CD4-positive, alpha-beta T cell treated with Interferon alpha-2 for 1 hour (primary cell): Measurements from ENCODE around the gene COMTD1.

Experiments
- DNase-seq, 2 donors: peaks; one replicate each; pipeline ENCODE4 v3.0.0-alpha.2; 2020 to 2022

The COMTD1 gene

DNA sequence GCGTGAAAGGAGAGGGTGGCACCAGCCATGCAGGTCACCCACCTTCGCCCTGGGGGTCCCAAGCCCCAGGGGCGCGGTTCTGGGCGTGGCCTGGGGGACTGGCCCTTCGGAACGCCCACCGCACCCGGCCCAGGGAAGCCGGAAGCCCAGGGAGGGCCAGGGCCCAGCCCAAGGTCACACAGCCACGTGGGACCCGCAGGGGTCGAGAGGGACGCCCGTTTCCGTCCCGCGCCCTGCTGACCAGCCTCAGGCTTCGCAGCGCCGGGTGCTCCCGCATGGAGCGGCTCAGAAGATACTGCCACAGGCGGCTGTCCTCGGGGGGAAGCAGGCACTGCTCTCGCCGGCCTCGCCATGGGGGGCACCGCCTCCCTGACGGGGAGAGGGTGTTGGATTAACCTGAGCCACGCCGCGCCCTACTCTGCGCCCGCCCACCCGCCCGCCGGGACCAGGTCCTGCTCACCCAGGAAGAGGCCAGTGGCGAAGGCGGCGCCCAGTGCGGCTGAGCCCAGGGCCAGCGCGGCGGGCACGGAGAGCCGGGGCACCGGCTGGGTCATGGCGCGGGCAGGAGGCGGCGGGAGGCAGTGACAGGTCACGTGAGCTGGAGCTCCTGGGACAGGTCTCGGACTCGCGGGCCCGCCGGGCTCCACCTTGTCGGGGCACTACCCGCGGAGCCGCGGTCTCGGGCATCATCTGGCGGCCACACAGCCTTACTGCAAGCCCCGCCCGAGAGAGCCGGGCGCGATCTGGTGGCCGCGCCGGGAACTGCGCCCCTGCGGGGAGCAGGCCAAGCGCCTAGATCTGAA is at the start of gene COMTD1:
Gene COMTD1 (minus strand): TSS at position 583 of the 803 bp plus-strand sequence. CDS start 29 bp downstream, at position 554.
- DNase-seq, result peak; percentile 91 to 95

DNA sequence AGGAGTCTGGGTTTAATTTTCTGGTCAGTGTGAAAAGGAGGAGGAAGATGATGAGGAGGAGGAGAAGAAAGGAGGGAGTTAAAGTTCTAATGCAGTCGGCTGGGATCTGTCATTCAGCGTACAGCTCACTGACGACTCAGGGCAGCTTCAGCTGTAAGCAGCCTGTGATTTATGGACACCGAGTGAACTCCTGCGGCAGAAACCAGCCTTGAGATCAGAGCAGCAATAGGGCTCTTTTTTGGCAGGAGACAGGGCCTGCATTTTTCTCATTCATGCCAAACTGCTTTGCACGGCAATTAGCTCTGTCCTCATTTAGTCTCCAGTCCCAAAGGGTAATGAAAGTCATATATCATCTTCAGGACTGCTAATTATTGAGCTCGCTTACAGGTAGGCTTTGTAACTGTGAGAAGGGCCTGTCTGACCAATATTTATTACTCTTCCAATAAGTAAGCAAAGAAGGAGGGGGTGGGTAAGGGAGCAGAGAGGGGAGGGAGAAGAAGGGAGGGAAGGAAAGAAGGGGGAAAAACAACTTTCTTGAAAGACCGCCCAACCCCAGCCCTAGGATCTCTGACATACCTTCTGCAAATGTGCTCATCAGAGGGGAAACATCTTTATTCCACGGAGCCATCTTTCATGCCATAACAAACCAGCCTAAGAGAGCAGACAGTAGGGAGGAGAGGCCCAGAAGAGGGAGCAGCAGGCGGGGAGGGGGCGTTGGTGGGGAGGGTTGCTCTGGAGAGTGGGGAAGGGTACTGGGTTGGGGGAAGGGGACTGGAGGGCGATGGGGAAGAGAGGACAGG is 48.1 kb upstream of the COMTD1 start:
- no peak for DNase-seq

DNA sequence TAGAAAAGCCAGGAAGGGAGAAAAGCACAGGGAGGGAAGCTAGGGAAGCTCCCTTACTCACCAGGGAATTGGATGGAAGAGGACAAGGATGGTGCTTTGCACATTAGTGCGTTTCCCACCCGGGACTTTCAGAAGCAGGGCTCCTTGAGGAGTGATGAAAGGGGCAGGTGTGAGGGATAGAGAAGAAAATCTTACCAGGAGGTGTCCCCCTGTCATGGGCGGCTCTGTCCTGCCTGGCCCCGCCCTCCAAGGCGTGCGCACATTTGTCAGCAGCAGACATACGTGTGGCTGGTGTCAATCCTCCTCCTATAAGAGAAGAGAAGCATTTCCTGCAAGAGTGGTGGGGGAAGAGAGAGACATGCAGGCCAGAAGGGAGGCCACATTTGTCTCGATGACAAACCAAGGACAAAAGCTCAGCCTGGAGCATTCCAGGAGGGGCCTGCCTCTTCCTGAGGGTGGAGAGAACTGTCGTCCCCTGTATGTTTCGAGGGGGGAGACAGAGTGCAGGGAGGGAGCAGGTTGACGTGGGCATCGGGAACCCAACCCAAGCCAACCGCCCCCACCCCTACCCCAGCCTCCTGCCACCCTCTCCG is 47.4 kb upstream of the COMTD1 start:
- no peak for DNase-seq

- DNase-seq, result no peak
Measured at GRCh38 chr10:75281974-75282373, 46.2 kb upstream of the COMTD1 start.

- no peak for DNase-seq
Measured at GRCh38 chr10:75280236-75280635, 44.5 kb upstream of the COMTD1 start.

GRCh38 chr10:75276069-75276872 is 40.5 kb upstream of the COMTD1 start:
- no peak for DNase-seq

GRCh38 chr10:75272896-75273295 is 37.1 kb upstream of the COMTD1 start:
- no peak for DNase-seq

- no peak for DNase-seq
Measured at GRCh38 chr10:75272094-75272493, 36.3 kb upstream of the COMTD1 start.

GRCh38 chr10:75269605-75270004 is 33.8 kb upstream of the COMTD1 start:
- DNase-seq, result no peak

- no peak for DNase-seq
Measured at GRCh38 chr10:75266945-75267344, 31.2 kb upstream of the COMTD1 start.

DNA sequence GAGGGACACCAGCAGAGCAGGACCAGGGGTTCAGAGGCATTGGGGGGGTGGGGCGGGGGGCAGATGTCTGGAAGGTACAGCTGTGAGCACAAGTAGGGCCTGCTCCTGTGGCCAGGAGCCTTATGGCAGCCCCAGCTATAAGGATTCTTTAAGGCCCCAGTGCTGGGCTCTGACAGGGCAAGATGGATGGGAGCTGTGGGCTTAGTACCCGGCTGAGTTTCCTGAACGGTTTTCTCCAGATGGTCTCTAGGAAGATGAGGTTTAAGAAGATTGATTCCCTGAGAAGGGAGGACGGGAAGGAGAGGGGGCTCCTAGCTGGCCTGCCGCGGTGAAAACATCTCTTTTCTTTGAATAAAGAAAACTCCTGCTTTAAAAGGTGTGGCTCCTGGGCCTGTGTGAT is 30.1 kb upstream of the COMTD1 start:
- no peak for DNase-seq

DNA sequence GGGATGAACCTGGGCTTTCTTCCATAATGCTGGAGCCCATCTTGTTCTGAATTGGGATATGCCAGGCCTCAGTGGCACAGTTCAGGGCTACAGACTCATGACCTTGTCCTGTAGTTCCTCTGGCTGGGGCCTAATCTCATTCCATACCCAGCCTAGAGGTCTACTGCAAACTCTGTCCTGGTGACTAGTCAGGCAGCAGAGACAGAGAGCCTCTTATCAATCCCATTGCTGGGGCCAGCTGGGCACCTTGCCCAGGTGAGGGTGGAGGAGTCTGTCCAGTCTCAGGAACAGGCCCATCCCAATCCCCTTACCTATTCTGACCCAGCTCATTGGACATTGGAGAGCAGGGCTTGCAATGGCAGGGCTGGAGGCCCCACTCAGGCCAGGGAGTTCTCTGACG is 28.0 kb upstream of the COMTD1 start:
- DNase-seq, result no peak

- no peak for DNase-seq
Measured at GRCh38 chr10:75261813-75262705, 26.3 kb upstream of the COMTD1 start.

- DNase-seq, result no peak
Measured at GRCh38 chr10:75260990-75261389, 25.2 kb upstream of the COMTD1 start.

- no peak for DNase-seq
Measured at GRCh38 chr10:75254739-75255138, 19.0 kb upstream of the COMTD1 start.

GRCh38 chr10:75253281-75254220 is 17.8 kb upstream of the COMTD1 start:
- no peak for DNase-seq

DNA sequence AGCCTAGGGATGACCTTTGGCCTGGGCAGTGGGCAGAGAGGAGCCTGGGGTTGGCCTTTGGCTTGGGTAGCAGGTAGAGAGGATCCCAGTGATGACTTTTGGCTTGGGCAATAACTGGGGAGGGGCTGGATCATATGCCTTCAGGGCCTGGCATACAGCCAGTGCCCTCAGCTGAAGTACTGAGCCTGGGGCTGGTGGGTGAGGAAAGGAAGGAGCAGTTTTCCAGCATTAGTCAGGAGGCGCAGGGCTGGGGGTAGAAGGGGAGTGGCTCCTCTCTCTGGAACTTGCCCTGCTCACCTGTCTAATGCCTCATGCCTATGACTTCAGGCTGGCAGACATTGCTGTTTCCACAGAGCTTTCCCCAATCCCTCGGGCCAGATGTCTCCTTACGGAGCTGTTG is 15.2 kb upstream of the COMTD1 start:
- no peak for DNase-seq

DNA sequence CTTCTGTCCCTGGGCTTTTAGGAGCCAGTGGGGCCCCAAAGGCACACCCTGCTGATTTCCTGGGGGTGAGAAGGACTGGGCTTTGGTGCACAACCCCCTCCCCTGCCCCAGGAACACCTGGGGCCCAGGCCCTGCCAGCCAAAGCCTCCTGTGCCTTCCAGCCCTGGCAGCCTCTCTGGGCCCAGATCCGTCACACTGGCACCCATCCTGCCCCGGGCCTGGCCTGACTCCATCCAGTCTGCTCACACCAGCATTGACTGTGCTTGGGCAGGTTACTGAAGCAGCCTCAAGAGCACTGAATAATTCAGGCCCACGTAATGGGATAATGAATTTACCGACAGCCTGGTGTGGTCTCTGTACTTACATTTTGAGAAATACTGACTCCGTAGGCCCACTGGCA is 12.0 kb upstream of the COMTD1 start:
- DNase-seq, result no peak

DNA sequence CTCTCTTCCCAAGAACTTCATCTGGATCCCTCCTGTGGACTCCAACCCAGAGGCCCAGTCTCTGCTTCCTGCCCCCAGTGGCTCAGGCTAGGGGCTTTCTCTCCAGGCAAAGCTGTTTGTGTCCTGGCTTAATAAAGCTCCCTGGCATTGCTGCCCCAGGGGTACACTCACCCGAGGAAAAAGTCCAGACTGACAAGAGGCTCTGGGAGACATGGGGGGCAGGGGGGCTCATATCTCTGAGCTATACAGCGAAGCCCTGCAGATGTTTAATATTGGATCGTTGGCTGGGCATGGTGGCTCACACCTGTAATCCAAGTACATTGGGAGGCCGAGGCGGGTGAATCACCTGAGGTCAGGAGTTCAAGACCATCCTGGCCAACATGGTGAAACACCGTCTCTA is 10.7 kb upstream of the COMTD1 start:
- DNase-seq, result no peak

DNA sequence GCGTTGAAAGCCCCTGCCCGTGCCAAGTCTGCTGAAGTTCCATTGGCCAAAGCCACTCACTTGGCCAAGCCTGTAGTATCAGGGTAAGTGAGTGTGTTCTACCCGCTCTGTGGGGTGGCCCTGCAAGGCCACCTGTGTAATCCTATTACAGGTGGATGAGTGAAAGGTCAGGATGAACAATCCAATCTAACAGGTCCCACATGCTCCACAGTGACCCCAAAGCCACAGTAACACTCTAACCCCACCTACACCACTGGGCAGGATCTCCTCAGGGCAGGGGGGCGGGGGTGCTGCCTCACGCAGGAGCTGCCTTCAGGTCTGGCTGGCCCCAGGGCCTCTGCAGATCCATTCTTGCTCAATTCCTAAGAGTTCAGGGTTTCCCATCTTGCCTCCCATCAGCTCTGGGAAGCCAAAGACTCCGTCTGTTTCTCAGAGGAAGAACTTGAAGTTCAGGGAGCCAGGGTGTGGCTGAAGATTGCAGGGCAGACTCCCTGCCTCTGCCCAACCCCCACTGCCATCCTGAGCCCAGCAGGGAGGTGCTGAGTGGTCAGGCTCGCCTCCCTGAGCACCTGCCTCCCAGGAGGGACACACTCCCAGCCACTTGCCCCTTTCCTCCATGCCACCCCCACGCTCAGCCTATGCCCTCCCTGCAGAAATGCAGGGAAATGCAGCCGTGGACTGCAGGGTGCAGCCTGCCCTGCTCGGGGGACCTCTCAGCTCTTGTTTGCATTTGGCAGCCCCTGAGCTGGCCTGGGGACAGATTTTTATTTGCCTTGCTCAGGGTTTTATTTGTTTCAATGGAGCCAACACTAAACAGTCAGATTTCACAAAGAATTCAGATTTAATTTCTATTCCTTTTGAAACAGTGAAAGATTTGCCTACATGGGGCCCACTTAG is 9.8 kb upstream of the COMTD1 start:
- no peak for DNase-seq
